ENCODE data around the gene DNAH7.

DNA sequence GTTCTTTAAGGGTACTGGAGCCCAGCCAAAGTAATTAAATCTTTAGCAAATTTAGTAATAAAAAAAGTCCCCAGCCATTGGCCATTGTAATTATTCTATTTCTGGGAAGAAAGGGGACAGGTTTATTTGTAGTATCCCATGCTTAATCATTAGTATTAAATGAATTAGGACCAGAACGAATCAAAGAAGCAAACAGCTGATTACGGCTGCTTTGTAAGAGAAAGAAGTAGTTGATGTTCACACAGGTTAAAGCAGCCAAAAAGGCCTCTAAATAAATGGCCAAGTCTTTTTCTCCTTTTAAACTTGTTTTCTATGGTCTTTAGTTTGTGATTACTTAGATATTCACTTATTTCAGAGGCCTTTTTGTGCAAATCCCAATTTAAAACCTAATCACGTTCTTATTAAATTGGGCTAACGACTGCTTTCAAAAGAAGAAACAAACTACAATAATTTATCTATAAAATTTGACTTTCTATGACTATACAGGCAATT lies 48.6 kb upstream of the DNAH7 start:
- TF ChIP-seq EZH2phosphoT487 (IDR thresholded peaks at IDR 0.05; ENCODE audit: unreplicated experiment) (no peak), POLR2AphosphoS5 (IDR thresholded peaks at IDR 0.05; ENCODE audit: low read depth) (no peak), EZH2 (IDR thresholded peaks at IDR 0.05; ENCODE audit: low read depth, unreplicated experiment) (no peak)
- TF ChIP-seq, protein P1, sequence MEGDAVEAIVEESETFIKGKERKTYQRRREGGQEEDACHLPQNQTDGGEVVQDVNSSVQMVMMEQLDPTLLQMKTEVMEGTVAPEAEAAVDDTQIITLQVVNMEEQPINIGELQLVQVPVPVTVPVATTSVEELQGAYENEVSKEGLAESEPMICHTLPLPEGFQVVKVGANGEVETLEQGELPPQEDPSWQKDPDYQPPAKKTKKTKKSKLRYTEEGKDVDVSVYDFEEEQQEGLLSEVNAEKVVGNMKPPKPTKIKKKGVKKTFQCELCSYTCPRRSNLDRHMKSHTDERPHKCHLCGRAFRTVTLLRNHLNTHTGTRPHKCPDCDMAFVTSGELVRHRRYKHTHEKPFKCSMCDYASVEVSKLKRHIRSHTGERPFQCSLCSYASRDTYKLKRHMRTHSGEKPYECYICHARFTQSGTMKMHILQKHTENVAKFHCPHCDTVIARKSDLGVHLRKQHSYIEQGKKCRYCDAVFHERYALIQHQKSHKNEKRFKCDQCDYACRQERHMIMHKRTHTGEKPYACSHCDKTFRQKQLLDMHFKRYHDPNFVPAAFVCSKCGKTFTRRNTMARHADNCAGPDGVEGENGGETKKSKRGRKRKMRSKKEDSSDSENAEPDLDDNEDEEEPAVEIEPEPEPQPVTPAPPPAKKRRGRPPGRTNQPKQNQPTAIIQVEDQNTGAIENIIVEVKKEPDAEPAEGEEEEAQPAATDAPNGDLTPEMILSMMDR (conservative IDR thresholded peaks at IDR 0.05; ENCODE audit: low read depth in 2 of 2): no peak
- TF ChIP-seq, protein P2, sequence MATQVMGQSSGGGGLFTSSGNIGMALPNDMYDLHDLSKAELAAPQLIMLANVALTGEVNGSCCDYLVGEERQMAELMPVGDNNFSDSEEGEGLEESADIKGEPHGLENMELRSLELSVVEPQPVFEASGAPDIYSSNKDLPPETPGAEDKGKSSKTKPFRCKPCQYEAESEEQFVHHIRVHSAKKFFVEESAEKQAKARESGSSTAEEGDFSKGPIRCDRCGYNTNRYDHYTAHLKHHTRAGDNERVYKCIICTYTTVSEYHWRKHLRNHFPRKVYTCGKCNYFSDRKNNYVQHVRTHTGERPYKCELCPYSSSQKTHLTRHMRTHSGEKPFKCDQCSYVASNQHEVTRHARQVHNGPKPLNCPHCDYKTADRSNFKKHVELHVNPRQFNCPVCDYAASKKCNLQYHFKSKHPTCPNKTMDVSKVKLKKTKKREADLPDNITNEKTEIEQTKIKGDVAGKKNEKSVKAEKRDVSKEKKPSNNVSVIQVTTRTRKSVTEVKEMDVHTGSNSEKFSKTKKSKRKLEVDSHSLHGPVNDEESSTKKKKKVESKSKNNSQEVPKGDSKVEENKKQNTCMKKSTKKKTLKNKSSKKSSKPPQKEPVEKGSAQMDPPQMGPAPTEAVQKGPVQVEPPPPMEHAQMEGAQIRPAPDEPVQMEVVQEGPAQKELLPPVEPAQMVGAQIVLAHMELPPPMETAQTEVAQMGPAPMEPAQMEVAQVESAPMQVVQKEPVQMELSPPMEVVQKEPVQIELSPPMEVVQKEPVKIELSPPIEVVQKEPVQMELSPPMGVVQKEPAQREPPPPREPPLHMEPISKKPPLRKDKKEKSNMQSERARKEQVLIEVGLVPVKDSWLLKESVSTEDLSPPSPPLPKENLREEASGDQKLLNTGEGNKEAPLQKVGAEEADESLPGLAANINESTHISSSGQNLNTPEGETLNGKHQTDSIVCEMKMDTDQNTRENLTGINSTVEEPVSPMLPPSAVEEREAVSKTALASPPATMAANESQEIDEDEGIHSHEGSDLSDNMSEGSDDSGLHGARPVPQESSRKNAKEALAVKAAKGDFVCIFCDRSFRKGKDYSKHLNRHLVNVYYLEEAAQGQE (IDR thresholded peaks at IDR 0.05; ENCODE audit: unreplicated experiment): no peak
